ENCODE measurements around the gene FTSJ3.

DNA sequence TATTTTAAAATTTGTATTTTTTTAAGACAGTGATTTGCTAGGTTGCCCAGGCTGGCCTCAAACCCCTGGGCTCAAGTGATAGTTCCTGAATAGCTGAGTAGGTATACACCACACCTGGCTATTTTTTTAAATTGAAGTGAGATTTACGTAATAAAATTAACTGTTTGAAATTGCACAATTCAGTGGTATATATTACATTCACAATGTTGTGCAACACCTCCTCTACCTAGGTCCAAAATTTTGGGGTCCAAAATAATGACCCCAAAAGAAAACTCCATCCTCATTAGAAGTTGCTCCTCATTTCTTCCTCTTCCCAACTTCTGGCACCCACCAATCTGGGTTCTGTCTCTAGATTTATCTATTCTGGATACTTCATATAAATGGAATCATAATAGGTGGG is 18.0 kb upstream of the FTSJ3 start:
- TF ChIP-seq, protein P1, sequence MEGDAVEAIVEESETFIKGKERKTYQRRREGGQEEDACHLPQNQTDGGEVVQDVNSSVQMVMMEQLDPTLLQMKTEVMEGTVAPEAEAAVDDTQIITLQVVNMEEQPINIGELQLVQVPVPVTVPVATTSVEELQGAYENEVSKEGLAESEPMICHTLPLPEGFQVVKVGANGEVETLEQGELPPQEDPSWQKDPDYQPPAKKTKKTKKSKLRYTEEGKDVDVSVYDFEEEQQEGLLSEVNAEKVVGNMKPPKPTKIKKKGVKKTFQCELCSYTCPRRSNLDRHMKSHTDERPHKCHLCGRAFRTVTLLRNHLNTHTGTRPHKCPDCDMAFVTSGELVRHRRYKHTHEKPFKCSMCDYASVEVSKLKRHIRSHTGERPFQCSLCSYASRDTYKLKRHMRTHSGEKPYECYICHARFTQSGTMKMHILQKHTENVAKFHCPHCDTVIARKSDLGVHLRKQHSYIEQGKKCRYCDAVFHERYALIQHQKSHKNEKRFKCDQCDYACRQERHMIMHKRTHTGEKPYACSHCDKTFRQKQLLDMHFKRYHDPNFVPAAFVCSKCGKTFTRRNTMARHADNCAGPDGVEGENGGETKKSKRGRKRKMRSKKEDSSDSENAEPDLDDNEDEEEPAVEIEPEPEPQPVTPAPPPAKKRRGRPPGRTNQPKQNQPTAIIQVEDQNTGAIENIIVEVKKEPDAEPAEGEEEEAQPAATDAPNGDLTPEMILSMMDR (IDR thresholded peaks at IDR 0.05): no peak
- TF ChIP-seq POLR2A (IDR thresholded peaks at IDR 0.05) (no peak), EP300 (IDR thresholded peaks at IDR 0.05) (no peak)

Measured in ovary (tissue), 3 donors.